Brain microvascular endothelial cell (primary cell): ENCODE measurements around the gene TMOD1.

Source experiments
- DNase-seq: peaks from one replicate; pipeline ENCODE4 v3.0.0-alpha.2; 2020
- H3K27ac ChIP-seq: fragments of 250-450 bp; sonication (Bioruptor Pico); 2 replicates; pipeline ENCODE4 v1.5.1; 2020; ENCODE audit warnings: mild to moderate bottlenecking, moderate library complexity
- H3K27me3 ChIP-seq: fragments of 250-450 bp; sonication (Bioruptor Pico); replicated peaks from 2 replicates; pipeline ENCODE4 v1.5.1; 2020; ENCODE audit warnings: mild to moderate bottlenecking
- H3K36me3 ChIP-seq: fragments of 250-450 bp; sonication (Bioruptor Pico); replicated peaks from 2 replicates; pipeline ENCODE4 v1.5.1; 2020; ENCODE audit warnings: mild to moderate bottlenecking
- H3K4me3 ChIP-seq: 2 replicates; pipeline ENCODE4 v1.5.1; 2011; ENCODE audit warnings: low read depth, mild to moderate bottlenecking, control low read depth, low read length, moderate library complexity
- in situ Hi-C: cut with HindIII; loops from 2 replicates; pipeline ENCODE4 v1.10.0; 2017; ENCODE audit warnings: low sequenced_read_pairs, low pct_ligation_motif_present
- TF ChIP-seq, protein P1 (sequence below): IDR thresholded peaks from 2 replicates; pipeline ENCODE4 v1.5.1; 2011; ENCODE audit warnings: low read depth, mild to moderate bottlenecking, moderate library complexity, low read length, control low read depth, inconsistent platforms; ENCODE audit errors: missing control alignments

TMOD1 gene

DNA sequence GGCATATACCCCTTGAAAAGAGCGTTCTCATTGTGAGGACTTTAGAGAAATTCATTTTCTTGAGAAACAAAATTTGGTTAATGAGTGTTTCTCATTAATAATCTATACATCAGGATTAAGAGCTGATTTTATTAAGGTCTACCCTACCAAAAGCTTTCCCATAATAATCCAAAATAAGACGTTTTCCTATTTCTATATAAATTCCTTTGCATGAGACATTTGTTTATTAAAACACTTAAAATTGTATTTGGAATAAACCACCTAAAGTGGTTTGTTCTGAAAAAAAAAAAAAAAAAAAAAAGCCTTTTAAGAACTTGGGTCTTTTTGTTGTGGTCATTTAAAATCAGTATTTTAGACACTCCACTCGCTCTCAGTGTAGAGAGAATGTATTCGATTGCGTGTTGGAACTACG is 695 bp upstream of the TMOD1 start:
- Histone ChIP-seq H3K27ac (no peak overlapping the region), H3K36me3 (no peaks in the 10 kb centered on the region), H3K27me3 (peaks cover 33% of the 10 kb centered on the region), H3K4me3 (peak overlapping the region; percentile 29)
- TF ChIP-seq, protein P1, sequence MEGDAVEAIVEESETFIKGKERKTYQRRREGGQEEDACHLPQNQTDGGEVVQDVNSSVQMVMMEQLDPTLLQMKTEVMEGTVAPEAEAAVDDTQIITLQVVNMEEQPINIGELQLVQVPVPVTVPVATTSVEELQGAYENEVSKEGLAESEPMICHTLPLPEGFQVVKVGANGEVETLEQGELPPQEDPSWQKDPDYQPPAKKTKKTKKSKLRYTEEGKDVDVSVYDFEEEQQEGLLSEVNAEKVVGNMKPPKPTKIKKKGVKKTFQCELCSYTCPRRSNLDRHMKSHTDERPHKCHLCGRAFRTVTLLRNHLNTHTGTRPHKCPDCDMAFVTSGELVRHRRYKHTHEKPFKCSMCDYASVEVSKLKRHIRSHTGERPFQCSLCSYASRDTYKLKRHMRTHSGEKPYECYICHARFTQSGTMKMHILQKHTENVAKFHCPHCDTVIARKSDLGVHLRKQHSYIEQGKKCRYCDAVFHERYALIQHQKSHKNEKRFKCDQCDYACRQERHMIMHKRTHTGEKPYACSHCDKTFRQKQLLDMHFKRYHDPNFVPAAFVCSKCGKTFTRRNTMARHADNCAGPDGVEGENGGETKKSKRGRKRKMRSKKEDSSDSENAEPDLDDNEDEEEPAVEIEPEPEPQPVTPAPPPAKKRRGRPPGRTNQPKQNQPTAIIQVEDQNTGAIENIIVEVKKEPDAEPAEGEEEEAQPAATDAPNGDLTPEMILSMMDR = no peak
- DNase-seq = no peak
- in situ Hi-C loops = no loop called here

DNA sequence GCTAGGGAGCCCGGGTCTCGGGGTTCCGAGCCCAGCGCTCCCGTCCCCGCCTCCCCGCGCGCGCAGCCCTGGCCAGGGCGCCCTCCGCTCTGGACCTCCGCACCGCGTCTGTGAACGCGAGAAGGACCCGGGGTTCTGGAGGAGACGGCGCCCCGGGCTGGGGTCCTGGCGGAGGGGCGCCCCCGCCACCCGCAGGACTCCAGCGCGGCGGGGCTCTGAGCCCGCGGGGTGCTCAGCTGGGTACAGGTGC is 431 bp downstream of the TMOD1 start:
- in situ Hi-C loops = no loop called here
- no peak overlapping the region for H3K27ac ChIP-seq

DNA sequence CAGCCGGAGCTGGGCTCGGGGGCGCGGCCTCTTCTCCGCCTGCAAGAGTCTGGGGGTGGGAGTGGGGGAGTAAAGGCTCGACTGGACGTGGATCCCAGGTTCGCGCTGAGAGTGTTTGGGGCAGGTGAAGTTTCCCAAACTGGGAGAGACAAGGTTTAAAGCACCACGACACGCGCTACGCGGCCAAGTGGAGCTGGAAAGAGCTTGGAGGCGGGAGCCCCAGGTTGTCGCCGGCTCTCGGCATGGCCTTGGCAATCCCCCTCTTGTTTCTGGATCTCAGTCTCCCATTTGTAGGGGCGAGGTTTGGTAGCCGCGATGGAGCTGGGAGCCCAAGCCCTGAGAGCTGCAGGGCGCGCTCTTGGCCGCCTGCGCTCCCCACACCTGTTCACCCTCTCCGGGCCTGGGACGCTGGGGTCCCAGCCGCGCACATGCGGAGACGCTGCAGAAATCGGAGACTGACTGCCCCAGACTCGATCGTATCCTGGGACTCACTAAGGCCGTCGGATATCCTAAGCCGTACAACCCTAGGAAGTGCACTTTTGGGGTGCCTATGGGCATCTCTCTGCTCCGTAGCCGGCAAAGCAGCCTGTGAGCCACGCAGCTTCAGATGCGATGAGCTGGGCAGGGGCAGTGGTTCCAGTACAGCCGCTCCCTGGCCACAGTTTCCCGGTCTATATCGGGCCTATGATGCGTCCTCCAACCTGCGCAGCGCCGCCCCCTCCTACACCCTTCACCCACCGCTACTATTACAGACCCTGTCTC is 937 bp downstream of the TMOD1 start:
- in situ Hi-C loops = no loop called here
- Histone ChIP-seq H3K4me3 (peak overlapping the region; percentile 1), H3K36me3 (no peaks in the 10 kb centered on the region), H3K27ac (no peak overlapping the region), H3K27me3 (peaks cover 42% of the 10 kb centered on the region)
- TF ChIP-seq, protein P1 = no peak
- DNase-seq = no peak

More for the DNA sequence above, 431 bp downstream of the TMOD1 start:
- no peaks in the 10 kb centered on the region for H3K36me3 ChIP-seq
- H3K27me3 ChIP-seq = peaks cover 39% of the 10 kb centered on the region
- peak overlapping the region; percentile 36 for H3K4me3 ChIP-seq
- TF ChIP-seq, protein P1 = no peak
- no peak for DNase-seq

DNA sequence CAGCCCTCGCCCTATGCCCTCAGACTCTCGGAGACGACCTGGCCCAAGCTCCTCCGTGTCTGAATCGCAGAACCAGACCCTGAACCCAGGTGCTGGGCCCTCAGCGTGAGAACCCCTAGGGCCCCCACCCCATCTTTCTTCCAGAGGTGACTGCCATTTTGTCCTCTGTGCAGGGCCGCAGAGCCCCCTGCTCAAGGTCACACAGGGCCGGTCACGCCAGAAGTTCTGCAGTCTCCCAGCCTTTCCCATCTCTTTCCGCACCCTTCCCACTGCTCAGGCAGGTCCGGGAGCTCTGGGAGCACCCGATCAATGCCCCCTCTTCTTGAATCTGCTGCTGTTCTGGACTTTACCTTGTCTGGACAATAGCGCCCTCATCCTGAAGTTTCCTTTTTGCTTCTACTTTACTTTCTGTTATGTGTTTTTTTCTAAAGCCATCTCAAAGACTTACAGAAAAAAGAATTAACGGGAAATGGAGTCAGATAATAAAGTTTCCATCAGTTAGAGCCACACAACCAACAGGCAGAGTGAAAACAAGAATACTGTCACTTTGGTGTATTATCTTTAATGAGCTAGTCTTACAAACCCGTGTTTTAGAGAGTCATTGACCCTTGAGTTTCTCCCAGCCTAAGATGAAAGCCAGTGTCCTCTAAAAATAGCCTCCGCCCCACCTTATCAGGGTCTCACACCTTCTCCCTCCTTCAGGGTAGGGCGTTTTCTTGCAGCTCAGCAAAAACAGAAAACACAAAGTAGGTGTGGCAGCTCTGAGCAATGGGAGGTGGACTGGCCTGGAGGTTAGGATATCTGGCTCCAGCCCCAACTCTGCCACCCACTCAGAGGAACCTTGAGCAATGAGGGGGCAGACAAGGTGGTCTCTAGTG is 1.8 kb downstream of the TMOD1 start:
- no peaks in the 10 kb centered on the region for H3K36me3 ChIP-seq
- in situ Hi-C loops = no loop called here
- TF ChIP-seq, protein P1 = no peak
- H3K27ac ChIP-seq = no peak overlapping the region
- DNase-seq = no peak
- no peak overlapping the region for H3K4me3 ChIP-seq
- H3K27me3 ChIP-seq = peaks cover 42% of the 10 kb centered on the region

DNA sequence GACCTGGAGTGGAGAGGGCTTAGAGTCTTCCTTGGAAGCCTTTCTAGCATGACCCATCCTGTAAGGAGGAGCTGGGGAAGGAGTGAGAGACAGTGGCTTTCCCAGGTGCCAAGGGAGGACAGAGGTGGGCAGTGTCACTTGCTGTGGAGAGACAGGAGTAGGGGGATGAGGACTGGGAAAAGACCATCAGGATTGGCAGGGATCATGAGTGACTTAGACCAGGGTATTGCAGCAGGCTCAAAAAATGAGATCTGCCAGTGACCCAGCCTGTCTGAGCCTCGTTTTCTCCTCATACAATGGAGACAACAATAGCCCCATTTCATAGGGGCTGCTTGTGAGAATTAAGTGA is 2.4 kb downstream of the TMOD1 start:
- TF ChIP-seq, protein P1 = no peak
- no peaks in the 10 kb centered on the region for H3K36me3 ChIP-seq
- no peak for DNase-seq
- H3K27me3 ChIP-seq = peaks cover 42% of the 10 kb centered on the region
- in situ Hi-C loops = no loop called here
- no peak overlapping the region for H3K4me3 ChIP-seq
- H3K27ac ChIP-seq = no peak overlapping the region
